Measurements from ENCODE around the gene EVA1B.

- TF ChIP-seq EZH2phosphoT487 (IDR thresholded peaks at IDR 0.05) (no peak), EZH2 (IDR thresholded peaks at IDR 0.05) (no peak)
Measured at GRCh38 chr1:36341626-36342320, 18.3 kb upstream of the EVA1B start.
